Ureter (tissue), 1 donor: ENCODE data around the gene ERLEC1. TPM values are rescaled to one million over a fixed set of nuclear protein-coding genes. Genes with fewer than 3 reads are reported as not detected.
"Not testable (repeated sequence)": the region's sequence is repeated elsewhere in the genome, so short reads cannot be mapped to it uniquely, and the experiment has no call there.

Experiments used
- DNase-seq: peaks from one replicate; pipeline ENCODE4 v3.0.0-alpha.2; 2020; ENCODE audit warnings: low spot score
- total RNA-seq: library from RNA; stranded (reverse); gene quantifications from one replicate; pipeline ENCODE4 v1.2.4, GENCODE V29; 2023
- donor health status: DM: yes; HTN: yes; CAD: no.

The ERLEC1 gene
- total RNA-seq, result 38.7 TPM

GRCh38 chr2:53786705-53787613 lies at the start of gene ERLEC1, which contains the start of gene ASB3:
Gene ERLEC1, plus strand, starts transcription at chr2:53787044. Its CDS starts 167 bp downstream, at chr2:53787211.
Gene ASB3, minus strand, starts transcription at chr2:53786953. Its CDS starts 21,381 bp downstream, at chr2:53765572.
- DNase-seq, result peak; percentile 92

GRCh38 chr2:53737091-53737490 lies 49.8 kb upstream of the ERLEC1 start:
- DNase-seq, result no peak

- no peak for DNase-seq
Measured at GRCh38 chr2:53739032-53739431, 47.8 kb upstream of the ERLEC1 start.

GRCh38 chr2:53740170-53740569 lies 46.7 kb upstream of the ERLEC1 start:
- DNase-seq, result no peak

DNA sequence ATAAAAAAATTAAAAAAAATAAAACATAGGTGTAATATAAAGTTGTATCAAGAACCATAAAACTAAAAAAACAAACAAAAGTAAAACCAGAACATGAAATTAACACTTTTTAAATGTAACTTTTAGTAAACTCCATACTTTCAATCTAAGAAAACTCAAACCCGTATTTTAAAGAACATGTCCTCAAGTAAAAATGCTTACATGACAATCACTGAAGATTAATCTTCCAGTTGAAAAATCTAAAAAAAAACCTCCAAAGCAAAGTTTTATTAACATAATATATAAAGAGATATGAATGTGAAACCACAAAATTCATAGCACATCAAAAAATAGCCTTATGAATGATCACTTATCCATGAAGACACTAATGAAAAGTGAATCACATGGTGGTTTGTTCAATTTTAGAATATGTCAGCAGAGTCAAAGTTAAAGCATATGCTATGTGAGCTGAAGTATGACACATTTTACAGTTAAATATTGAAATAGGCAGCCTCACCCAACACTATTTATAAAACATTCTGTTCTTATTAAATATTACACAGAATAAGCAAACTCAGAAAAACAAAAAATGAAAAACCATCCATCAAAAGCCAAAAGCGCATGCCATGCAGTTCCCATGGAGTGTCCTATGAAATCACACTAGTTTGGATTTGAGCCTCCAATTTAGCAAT lies 42.3 kb upstream of the ERLEC1 start:
- DNase-seq, result no peak

GRCh38 chr2:53750041-53750768 lies 36.6 kb upstream of the ERLEC1 start:
- DNase-seq, result no peak

DNA sequence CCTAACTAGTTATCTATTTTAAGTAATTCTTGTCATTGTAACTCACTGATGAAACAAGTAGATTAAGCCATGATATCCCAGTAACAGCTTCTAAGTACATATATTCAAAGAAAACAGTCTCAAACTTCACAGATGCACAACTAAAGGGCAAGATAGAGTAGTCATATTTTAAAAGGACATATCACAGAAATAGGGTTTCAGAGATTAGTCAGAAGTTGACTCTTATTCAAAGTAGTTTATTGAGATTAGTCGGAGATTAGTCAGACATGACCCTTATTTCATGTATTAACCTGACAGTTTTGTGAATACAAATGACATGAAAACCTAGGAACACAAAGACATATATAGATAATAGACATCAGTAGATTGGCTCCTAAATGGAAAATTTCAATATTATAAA lies 35.1 kb upstream of the ERLEC1 start:
- no peak for DNase-seq

DNA sequence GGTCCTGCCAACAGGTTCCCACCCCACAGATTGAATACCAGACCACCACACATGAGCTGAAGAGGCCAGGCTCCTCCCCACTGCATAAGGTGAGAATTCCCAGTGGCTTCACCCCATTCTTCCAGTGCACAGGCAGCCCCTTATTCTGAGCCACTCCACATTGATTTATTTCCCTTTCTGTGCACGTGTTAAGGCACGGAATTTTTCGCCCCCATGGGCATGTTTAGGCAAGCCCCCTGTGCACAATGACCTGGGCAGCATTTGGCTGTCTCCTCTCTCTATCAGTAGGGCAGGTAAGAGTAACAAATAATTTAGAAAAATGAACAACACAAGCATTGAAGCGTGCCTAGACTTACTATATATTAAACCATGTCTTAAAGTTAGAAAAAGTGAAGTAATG lies 34.5 kb upstream of the ERLEC1 start:
- no peak for DNase-seq

DNA sequence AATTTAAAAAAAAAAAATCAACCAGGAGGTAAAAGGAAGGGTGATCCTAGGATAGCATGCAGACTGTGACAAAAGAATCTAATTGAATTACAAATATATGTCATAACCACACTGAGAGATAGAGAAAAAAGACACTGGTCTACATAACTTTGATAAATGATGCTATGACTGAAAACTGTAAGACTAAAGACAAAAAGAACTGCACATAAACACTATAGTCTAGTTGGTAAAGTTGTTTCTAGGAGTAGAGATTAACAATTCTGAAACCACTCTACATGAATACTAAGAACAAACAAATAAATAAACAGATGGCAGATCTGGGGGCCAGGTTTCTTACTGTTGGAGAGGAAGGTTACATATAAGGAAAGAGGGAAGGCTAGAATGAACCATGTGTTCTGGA lies 33.8 kb upstream of the ERLEC1 start:
- no peak for DNase-seq

DNA sequence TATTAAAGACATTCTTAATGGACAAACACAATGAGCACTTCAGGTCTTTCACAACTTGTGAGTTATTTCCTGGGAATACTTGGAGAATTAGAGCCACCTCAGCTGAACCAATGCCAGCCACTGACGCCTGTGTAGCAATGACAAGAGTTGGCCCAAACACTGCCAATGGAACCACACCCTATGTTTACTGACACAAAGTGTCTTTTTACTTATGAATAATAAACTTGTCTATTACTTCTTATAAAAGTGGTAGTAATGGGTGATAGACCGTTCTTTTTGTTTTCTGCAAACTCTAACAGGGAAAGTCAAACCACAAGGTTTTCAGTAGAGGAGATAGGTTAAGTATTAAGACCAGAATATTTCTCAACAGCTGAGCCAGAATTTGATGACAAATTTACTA lies 31.7 kb upstream of the ERLEC1 start:
- no peak for DNase-seq

GRCh38 chr2:53756644-53757043 lies 30.2 kb upstream of the ERLEC1 start:
- no peak for DNase-seq

DNA sequence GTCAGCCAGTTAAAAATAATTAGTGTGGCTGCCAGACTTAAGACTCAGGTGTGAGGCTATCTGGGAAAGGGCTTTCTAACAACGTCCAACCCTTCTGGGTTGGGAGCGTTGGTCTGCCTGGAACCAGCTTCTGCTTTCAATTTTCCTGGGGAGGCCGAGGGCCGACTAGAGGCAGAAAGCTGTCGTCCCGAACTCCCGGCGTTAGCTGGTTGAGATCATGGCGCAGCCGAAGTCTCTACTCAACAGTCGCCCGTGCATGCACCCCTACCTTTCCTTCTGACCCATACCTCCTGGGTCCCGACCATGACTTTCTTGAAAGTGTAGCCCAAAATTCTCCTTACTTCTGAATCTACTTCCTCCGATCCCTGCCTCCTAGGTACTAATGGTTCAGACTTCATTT lies 29.6 kb upstream of the ERLEC1 start:
- not testable (repeated sequence) for DNase-seq

- no peak for DNase-seq
Measured at GRCh38 chr2:53765767-53766166, 21.1 kb upstream of the ERLEC1 start.

GRCh38 chr2:53767405-53768241 lies 19.2 kb upstream of the ERLEC1 start, which contains the start of gene CHAC2:
Gene CHAC2, plus strand, starts transcription at chr2:53767804. Its CDS starts 83 bp downstream, at chr2:53767887.
- DNase-seq, result peak; percentile 84

GRCh38 chr2:53768242-53768542 lies 18.7 kb upstream of the ERLEC1 start:
- no peak for DNase-seq

DNA sequence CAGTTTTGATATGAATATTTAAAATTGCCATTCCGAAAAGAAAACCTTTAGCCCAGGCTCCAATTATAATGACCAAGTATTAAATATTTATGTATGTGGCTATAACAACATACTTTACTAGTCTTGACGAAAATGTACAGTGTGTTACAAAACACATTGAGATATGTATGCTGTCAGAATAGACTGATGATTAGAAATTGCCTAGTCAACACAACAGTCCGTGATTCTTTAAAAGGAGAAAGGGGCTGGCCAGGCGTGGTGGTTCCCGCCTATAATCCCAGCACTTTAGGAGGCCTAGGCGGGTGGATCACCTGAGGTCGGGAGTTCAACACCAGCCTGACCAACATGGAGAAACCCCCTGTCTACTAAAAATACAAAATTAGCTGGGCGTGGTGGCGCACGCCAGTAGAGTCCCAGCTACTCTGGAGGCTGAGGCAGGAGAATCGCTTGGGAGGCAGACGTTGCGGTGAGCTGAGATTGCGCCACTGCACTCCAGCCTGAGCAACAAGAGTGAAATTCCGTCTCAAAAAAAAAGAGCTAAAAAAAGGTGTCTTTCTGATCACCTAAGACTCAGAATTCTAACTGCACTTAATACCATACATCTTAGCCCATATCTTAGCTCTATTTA lies 17.4 kb upstream of the ERLEC1 start:
- no peak for DNase-seq

DNA sequence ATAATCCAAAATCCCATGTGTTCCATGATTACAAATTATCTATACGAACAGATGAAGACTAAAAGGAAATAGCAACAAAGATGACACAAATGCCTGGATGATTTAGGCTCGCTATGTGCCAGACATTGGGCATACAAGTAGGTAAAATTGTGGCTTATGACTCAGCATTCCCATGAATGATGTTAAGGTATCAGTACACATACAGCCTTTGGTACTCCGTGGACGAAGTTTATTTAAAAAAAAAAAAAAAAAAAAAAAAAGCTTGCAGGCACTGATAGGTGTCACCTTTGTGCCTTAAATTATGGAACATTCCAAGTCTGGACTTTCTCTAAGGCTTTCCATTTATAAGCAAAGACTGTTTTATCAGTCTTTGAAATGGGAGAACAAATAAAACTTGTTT lies 16.6 kb upstream of the ERLEC1 start:
- DNase-seq, result no peak

DNA sequence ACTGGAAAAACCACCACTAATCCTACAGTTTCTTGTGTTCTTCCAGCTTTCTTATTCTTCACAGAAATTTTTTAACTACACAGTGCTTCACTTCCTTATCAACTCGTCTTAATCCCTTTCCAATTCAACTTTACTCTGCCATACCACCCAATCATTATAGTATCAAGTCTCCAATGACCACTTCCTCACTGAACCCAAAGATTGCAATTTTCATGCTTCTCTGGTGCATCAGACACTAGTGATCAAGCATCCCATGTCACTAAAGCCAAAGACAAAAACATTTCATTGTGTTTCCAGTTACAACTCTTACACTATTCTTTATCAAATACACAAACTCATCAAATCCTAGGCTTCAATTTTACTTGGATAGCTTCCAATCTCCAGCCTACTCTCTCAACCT lies 9.7 kb upstream of the ERLEC1 start:
- DNase-seq, result no peak

DNA sequence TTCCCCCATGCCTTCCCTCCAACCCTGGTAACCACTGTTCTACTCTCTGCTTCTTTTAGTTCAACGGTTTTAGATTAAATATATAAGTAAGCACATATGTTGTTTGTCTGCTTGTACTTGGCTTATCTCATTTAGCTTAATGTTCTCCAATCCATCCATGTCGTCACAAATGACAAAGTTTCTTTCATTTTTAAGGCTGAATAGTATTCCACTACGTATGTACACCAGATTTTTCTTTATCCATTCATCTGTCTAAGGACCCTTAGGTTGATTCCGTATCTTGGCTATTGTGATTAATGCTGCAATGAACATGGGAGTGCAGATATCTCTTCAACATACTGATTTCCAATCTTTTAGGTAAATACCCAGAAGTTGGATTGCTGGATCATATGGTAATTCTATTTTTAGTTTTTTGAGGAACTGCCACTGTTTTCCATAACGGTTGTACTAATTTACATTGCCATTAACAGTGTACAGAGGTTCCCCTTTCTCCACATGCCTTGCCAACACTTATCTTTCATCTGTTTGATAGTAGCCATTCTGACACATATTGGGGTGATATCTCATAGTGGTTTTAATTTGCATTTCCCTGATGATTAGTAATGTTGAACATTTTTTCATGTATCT lies 8.2 kb upstream of the ERLEC1 start:
- no peak for DNase-seq

GRCh38 chr2:53780056-53780455 lies 6.8 kb upstream of the ERLEC1 start:
- DNase-seq, result no peak

DNA sequence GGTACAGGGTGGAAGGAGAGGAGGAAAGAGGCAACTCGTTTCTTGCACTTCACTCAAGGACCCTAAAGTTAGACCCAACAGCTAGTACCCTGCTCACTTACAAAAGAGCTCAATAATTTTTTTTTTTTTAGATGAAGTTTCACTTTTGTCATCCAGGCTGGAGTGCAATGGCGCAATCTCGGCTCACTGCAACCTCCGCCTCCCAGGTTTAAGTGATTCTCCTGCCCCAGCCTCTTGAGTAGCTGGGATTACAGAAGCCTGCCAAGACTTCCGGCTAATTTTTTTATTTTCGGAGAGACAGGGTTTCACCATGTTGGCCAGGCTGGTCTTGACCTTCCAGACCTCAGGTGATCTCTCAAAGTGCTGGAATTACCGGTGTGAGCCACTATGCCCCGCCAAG lies 4.2 kb upstream of the ERLEC1 start:
- DNase-seq, result no peak
